ENCODE measurements around the gene UBE2D3.

- TF ChIP-seq, protein P1, sequence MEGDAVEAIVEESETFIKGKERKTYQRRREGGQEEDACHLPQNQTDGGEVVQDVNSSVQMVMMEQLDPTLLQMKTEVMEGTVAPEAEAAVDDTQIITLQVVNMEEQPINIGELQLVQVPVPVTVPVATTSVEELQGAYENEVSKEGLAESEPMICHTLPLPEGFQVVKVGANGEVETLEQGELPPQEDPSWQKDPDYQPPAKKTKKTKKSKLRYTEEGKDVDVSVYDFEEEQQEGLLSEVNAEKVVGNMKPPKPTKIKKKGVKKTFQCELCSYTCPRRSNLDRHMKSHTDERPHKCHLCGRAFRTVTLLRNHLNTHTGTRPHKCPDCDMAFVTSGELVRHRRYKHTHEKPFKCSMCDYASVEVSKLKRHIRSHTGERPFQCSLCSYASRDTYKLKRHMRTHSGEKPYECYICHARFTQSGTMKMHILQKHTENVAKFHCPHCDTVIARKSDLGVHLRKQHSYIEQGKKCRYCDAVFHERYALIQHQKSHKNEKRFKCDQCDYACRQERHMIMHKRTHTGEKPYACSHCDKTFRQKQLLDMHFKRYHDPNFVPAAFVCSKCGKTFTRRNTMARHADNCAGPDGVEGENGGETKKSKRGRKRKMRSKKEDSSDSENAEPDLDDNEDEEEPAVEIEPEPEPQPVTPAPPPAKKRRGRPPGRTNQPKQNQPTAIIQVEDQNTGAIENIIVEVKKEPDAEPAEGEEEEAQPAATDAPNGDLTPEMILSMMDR (conservative IDR thresholded peaks at IDR 0.05 in 1 of 2, IDR thresholded peaks at IDR 0.05 in 1 of 2; ENCODE audit: low read depth in 1 of 2, low read length in 2 of 2), result no peak
- TF ChIP-seq EZH2 (IDR thresholded peaks at IDR 0.05; ENCODE audit: low read length, missing control alignments), result no peak
These were observed 40.2 kb upstream of the UBE2D3 start for GRCh38 chr4:102867278-102868152.
